H1 (cell line): ENCODE data around the gene ACBD5. TPM values are rescaled to one million over a fixed set of nuclear protein-coding genes. Genes with fewer than 3 reads are reported as not detected.

Experiments used
- CTCF ChIA-PET: fragments of 300-600 bp; sonication (Branson Sonifier 250); formaldehyde crosslinking; loops from one replicate; lab custom pipeline; 2021; ENCODE audit not compliant: partially characterized antibody; lab: Charles Lee
- POLR2A ChIA-PET: fragments of 300-600 bp; sonication (Branson Sonifier 250); formaldehyde crosslinking; loops from one replicate; lab custom pipeline; 2021; ENCODE audit warnings: inconsistent platforms; ENCODE audit not compliant: partially characterized antibody; lab: Charles Lee
- DNase-seq, 2 experiments: peaks; one replicate each; pipeline versions ENCODE4 v3.0.0 to v3.0.0-alpha.2; 2010 to 2022; ENCODE audit warnings: low spot score in 2 of 2, low read depth in 1 of 2, mixed read lengths in 1 of 2
- FAIRE-seq: peaks from 2 replicates; lab custom pipeline; 2011; peaks lifted over from hg19 to GRCh38; lab: Jason Lieb, UNC
- H2AFZ ChIP-seq: 2 replicates; pipeline ENCODE4 v1.8.1; 2012; ENCODE audit warnings: low read length, inconsistent platforms
- H2AK5ac ChIP-seq: 2 replicates; pipeline ENCODE4 v1.6.1; 2013; ENCODE audit warnings: low read depth, low read length
- H2BK120ac ChIP-seq: replicated peaks from 2 replicates; pipeline ENCODE3; 2013; ENCODE audit warnings: low read depth, low read length, inconsistent platforms
- H2BK12ac ChIP-seq: 2 replicates; pipeline ENCODE4 v1.6.1; 2013; ENCODE audit warnings: low read depth, low read length
- H2BK15ac ChIP-seq: 2 replicates; pipeline ENCODE4 v1.6.1; 2013; ENCODE audit warnings: low read length
- H2BK20ac ChIP-seq: 2 replicates; pipeline ENCODE4 v1.6.1; 2013; ENCODE audit warnings: low read length
- H2BK5ac ChIP-seq: 2 replicates; pipeline ENCODE4 v1.6.1; 2013; ENCODE audit warnings: low read depth, low read length
- H3K14ac ChIP-seq: 2 replicates; pipeline ENCODE4 v1.6.1; 2013; ENCODE audit warnings: inconsistent platforms; ENCODE audit not compliant: insufficient read length
- H3K18ac ChIP-seq: 2 replicates; pipeline ENCODE4 v1.6.1; 2013; ENCODE audit warnings: low read length; ENCODE audit errors: extremely low read depth
- H3K23ac ChIP-seq: 2 replicates; pipeline ENCODE4 v1.6.1; 2013; ENCODE audit warnings: inconsistent platforms; ENCODE audit not compliant: insufficient read length
- H3K23me2 ChIP-seq: 2 replicates; pipeline ENCODE4 v1.6.1; 2013; ENCODE audit warnings: low read depth, low read length
- H3K27ac ChIP-seq: 2 replicates; pipeline ENCODE4 v1.6.1; 2011; ENCODE audit warnings: low read depth, low read length, inconsistent platforms
- H3K27me3 ChIP-seq, 4 experiments: replicated peaks in 1 of 4; 1 replicate in 1 of 4; 2 replicates in 3 of 4; pipeline versions ENCODE4 v1.6.1 to v1.8.1; 2011 to 2013; ENCODE audit warnings: low read length in 3 of 4, mild to moderate bottlenecking in 3 of 4, inconsistent platforms in 2 of 4, mixed read lengths in 2 of 4, moderate library complexity in 1 of 4; ENCODE audit not compliant: control insufficient read depth in 3 of 4, insufficient read depth in 3 of 4; ENCODE audit errors: extremely low read depth in 1 of 4
- H3K36me3 ChIP-seq, 4 experiments: 2 replicates each; pipeline versions ENCODE4 v1.6.1 to v1.8.1; 2011 to 2013; ENCODE audit warnings: mild to moderate bottlenecking in 4 of 4, low read length in 3 of 4, moderate library complexity in 2 of 4, control low read depth in 1 of 4, inconsistent platforms in 1 of 4; ENCODE audit not compliant: insufficient read depth in 4 of 4, control insufficient read depth in 2 of 4
- H3K4ac ChIP-seq: replicated peaks from 2 replicates; pipeline ENCODE3; 2013; ENCODE audit warnings: low read length, low read depth, mixed read lengths, inconsistent platforms; ENCODE audit not compliant: insufficient read length
- H3K4me1 ChIP-seq, 4 experiments: replicated peaks in 1 of 4; 1 replicate in 1 of 4; 2 replicates in 3 of 4; pipeline versions ENCODE4 v1.6.1 to v1.8.1; 2011 to 2013; ENCODE audit warnings: low read length in 3 of 4, inconsistent platforms in 2 of 4, mixed read lengths in 1 of 4; ENCODE audit not compliant: insufficient read depth in 4 of 4, control insufficient read depth in 3 of 4
- H3K4me2 ChIP-seq, 2 experiments: 2 replicates each; pipeline versions ENCODE4 v1.6.1 to v1.8.1; 2011 to 2013; ENCODE audit warnings: low read depth in 2 of 2, low read length in 2 of 2, control low read depth in 1 of 2, inconsistent platforms in 1 of 2, mild to moderate bottlenecking in 1 of 2; ENCODE audit not compliant: insufficient read depth in 1 of 2
- H3K4me3 ChIP-seq, 4 experiments: fragments of 200-600, 300-600 bp in 1 of 4; sonication (generic), shearing (Covaris generic), sonication (Bioruptor Twin) in 1 of 4; 2 replicates each; pipeline versions ENCODE4 v1.5.1 to v1.8.1; 2011 to 2016; ENCODE audit warnings: low read length in 4 of 4, low read depth in 3 of 4, control low read depth in 2 of 4, inconsistent platforms in 2 of 4, mild to moderate bottlenecking in 2 of 4, mixed read lengths in 1 of 4, moderate library complexity in 1 of 4; ENCODE audit not compliant: insufficient read depth in 2 of 4; ENCODE audit errors: extremely low read depth in 1 of 4
- H3K56ac ChIP-seq: replicated peaks from 2 replicates; pipeline ENCODE3; 2013; ENCODE audit warnings: low read depth, mild to moderate bottlenecking, mixed read lengths, low read length, inconsistent platforms; ENCODE audit not compliant: insufficient read length
- H3K79me1 ChIP-seq: 2 replicates; pipeline ENCODE4 v1.6.1; 2013; ENCODE audit warnings: low read depth, low read length, control low read depth
- H3K79me2 ChIP-seq, 2 experiments: 2 replicates each; pipeline versions ENCODE4 v1.6.1 to v1.8.1; 2012 to 2013; ENCODE audit warnings: low read length in 2 of 2, mild to moderate bottlenecking in 2 of 2, inconsistent platforms in 1 of 2; ENCODE audit not compliant: insufficient read depth in 2 of 2, control insufficient read depth in 1 of 2
- H3K9ac ChIP-seq, 4 experiments: replicated peaks in 1 of 4; 1 replicate in 1 of 4; 2 replicates in 3 of 4; pipeline versions ENCODE4 v1.6.1 to v1.8.1; 2011 to 2013; ENCODE audit warnings: low read depth in 3 of 4, low read length in 3 of 4, control low read depth in 2 of 4, mild to moderate bottlenecking in 2 of 4, moderate library complexity in 2 of 4, inconsistent platforms in 1 of 4; ENCODE audit errors: extremely low read depth in 1 of 4
- H3K9me3 ChIP-seq, 2 experiments: 2 replicates each; pipeline versions ENCODE4 v1.6.1 to v1.8.1; 2012 to 2013; ENCODE audit warnings: mild to moderate bottlenecking in 2 of 2, moderate library complexity in 2 of 2, control low read depth in 1 of 2, inconsistent platforms in 1 of 2, low read depth in 1 of 2, low read length in 1 of 2, mixed read lengths in 1 of 2; ENCODE audit not compliant: insufficient read depth in 2 of 2
- H4K20me1 ChIP-seq, 2 experiments: replicated peaks in 1 of 2; 2 replicates each; pipeline versions ENCODE3 to v1.8.1; 2011 to 2013; ENCODE audit warnings: inconsistent platforms in 2 of 2, low read length in 2 of 2, mild to moderate bottlenecking in 1 of 2; ENCODE audit not compliant: insufficient read depth in 2 of 2, control insufficient read depth in 1 of 2
- H4K5ac ChIP-seq: 2 replicates; pipeline ENCODE4 v1.6.1; 2013; ENCODE audit warnings: low read length, low read depth, mixed read lengths, inconsistent platforms; ENCODE audit not compliant: insufficient read length
- H4K8ac ChIP-seq: 2 replicates; pipeline ENCODE4 v1.8.0; 2013; ENCODE audit warnings: mild to moderate bottlenecking, moderate library complexity, low read length, inconsistent platforms; ENCODE audit not compliant: insufficient read depth; ENCODE audit errors: extremely low read depth
- H4K91ac ChIP-seq: replicated peaks from 2 replicates; pipeline ENCODE3; 2013; ENCODE audit warnings: low read length, mixed read lengths, inconsistent platforms; ENCODE audit not compliant: insufficient read length
- ASH2L ChIP-seq: fragments of 200-600, 300-600 bp; sonication (generic); IDR thresholded peaks from one replicate; pipeline ENCODE4 v1.7.1; 2017; ENCODE audit warnings: low read length
- CBX8 ChIP-seq: fragments of 300-800, 300-1000 bp; sonication (generic); IDR thresholded peaks from 2 replicates; pipeline ENCODE4 v1.7.1; 2016; ENCODE audit warnings: low read depth, low read length, borderline replicate concordance
- JUND ChIP-seq: IDR thresholded peaks from 2 replicates; pipeline ENCODE4 v1.6.1; 2011; ENCODE audit warnings: mild to moderate bottlenecking, improper control_type of control experiment, low read length
- MAFK ChIP-seq: IDR thresholded peaks from 2 replicates; pipeline ENCODE4 v1.6.1; 2012; ENCODE audit warnings: low read depth, mild to moderate bottlenecking, improper control_type of control experiment, low read length
- RBBP5 ChIP-seq: IDR thresholded peaks from 2 replicates; pipeline ENCODE4 v1.7.1; 2012; ENCODE audit warnings: low read depth, mild to moderate bottlenecking, inconsistent platforms, low read length, moderate library complexity, borderline replicate concordance
- RNF2 ChIP-seq: fragments of 200-900, 300-1000 bp; sonication (generic); IDR thresholded peaks from 2 replicates; pipeline ENCODE4 v1.7.1; 2016; ENCODE audit warnings: borderline replicate concordance, low read depth, mild to moderate bottlenecking, antibody characterized with exemption, low read length; ENCODE audit not compliant: poor library complexity, severe bottlenecking; ENCODE audit errors: missing control alignments
- WGBS, 2 experiments: shearing (Covaris generic) in 1 of 2; methylation state at CpG; one replicate each; pipeline versions ENCODE4 v1.1.6 to v1.1.7; 2013 to 2015; ENCODE audit warnings: low lambda C conversion rate in 2 of 2, mixed read lengths in 2 of 2, inconsistent platforms in 1 of 2, low coverage in 1 of 2, missing lambda C conversion rate in 1 of 2; ENCODE audit not compliant: insufficient replicate concordance in 2 of 2, insufficient coverage in 1 of 2, insufficient read length in 1 of 2; ENCODE audit errors: extremely low coverage in 1 of 2, missing lambda C conversion rate in 1 of 2; 5-methylcytosine and 5-hydroxymethylcytosine counted together
- polyA plus RNA-seq, 7 experiments: library from polyadenylated mRNA; depleted of rRNA in 3 of 7; stranded (reverse) in 5 of 7; unstranded in 2 of 7; fragments of >200 nt in 5 of 7; fragments of 200-250 nt in 2 of 7; gene quantifications; 1 replicate in 5 of 7; 2 replicates in 1 of 7; 4 replicates in 1 of 7; pipeline versions ENCODE4 v1.2.1 to v1.2.3, GENCODE V29; 2011 to 2013; ENCODE audit warnings: missing spikeins in 2 of 7, mixed read lengths in 2 of 7
- total RNA-seq: library from RNA; stranded (reverse); fragmentation: NEBNext Ultra II Directional; extraction: Animal tissue kit (Norgen Biotek cat#: 25700); gene quantifications from 2 replicates; pipeline ENCODE4 v1.2.1, GENCODE V29; 2021

The ACBD5 gene
- total and polyA plus RNA-seq, 2 of the 8 experiments (the other 6 are each of a cell fraction or from before 2014, with no cell fraction given): 4.6 to 15.9 TPM

DNA sequence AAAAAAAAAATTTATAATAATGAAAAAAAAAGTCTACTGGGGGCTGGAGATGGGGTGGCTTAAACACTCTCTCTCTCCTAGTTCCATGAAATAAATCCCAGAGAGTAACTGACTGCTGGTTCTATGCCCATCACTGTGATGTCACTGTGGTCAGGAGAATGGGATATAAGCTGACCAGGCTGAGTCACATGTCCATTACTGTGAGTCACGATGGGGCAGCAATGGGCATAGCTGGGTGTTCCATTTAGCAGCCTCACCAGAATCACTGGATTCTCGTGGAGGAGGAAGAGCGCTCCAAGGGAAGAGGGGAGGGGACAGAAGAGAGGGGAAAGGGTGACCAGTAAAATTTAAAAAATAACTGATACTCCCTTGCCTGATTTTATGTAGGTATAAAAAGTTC is 48.3 kb downstream of the ACBD5 start:
- Histone ChIP-seq H4K5ac (no peak overlapping the region), H4K20me1 (no peaks in the 10 kb centered on the region), H2BK5ac (no peak overlapping the region), H2BK20ac (no peak overlapping the region), H3K4ac (no peak overlapping the region), H4K91ac (no peak overlapping the region), H3K18ac (no peak overlapping the region), H3K79me2 (no peaks in the 10 kb centered on the region), H3K14ac (no peak overlapping the region), H3K27me3 (no peaks in the 10 kb centered on the region), H3K23me2 (no peaks in the 10 kb centered on the region; the same call in 1 of the 2 replicates), H2BK12ac (no peak overlapping the region), H3K56ac (no peak overlapping the region), H3K79me1 (no peaks in the 10 kb centered on the region), H2AFZ (no peak overlapping the region), H4K8ac (no peak overlapping the region), H3K4me1 (no peaks in the 10 kb centered on the region), H3K27ac (no peak overlapping the region), H3K9ac (no peak overlapping the region), H3K9me3 (no peaks in the 10 kb centered on the region), H2AK5ac (no peak overlapping the region), H3K4me3 (no peak overlapping the region), H3K36me3 (peaks cover 0 to 1% (median under 1%) of the 10 kb centered on the region in 4 experiments; a peak in 2 of 8 replicates), H3K4me2 (no peak overlapping the region), H2BK120ac (no peak overlapping the region), H2BK15ac (no peak overlapping the region), H3K23ac (no peak overlapping the region)
- DNase-seq (no peak), FAIRE-seq (no peak)
- ChIA-PET POLR2A (no interaction called here), CTCF (no interaction called here)
- 93% methylated on average over 3 of the region's 3 CpGs; no CpG with 5 or more reads in 1 of the 2 experiments for WGBS, 2 experiments
- TF ChIP-seq ASH2L (no peak), RNF2 (no peak), MAFK (no peak), JUND (no peak), RBBP5 (no peak), CBX8 (no peak)
